ENCODE measurements around the gene CEBPZOS.

DNA sequence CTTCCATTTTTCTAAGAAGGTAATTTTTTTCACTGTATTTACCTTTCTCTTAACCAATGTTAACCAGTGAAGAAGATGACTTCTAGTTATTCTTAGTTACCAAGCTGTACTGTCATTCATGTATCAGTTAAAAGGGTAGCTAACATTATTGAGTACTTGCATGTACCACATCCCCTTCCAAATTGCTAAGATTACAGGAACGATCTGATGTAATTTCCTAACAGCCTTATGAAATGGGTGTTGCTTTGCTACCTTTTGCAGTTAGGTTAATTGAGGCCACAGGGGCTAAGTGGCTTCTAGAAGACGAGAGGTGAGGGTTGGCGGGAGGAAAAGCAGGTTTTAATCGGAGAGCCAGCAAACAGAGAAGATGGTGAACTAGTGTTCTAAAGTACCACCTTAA is 6.0 kb upstream of the CEBPZOS start:
- no peak for TF ChIP-seq FOXA1 (IDR thresholded peaks at IDR 0.05)
- no peak for TF ChIP-seq FOXM1 (IDR thresholded peaks at IDR 0.05; ENCODE audit: borderline replicate concordance)
- TF ChIP-seq ARNT (IDR thresholded peaks at IDR 0.05): no peak
- TF ChIP-seq SP1 (IDR thresholded peaks at IDR 0.05): no peak
- no peak for TF ChIP-seq SUZ12 (IDR thresholded peaks at IDR 0.05)
- no peak for TF ChIP-seq L3MBTL2 (conservative IDR thresholded peaks at IDR 0.05)
- no peak for TF ChIP-seq FOXK2 (IDR thresholded peaks at IDR 0.05)
- TF ChIP-seq CTBP1 (IDR thresholded peaks at IDR 0.05; ENCODE audit: borderline replicate concordance): no peak

Measured in HEK293T (cell line).